KMS-11 (cell line): Measurements from ENCODE around the gene DPH3.

Experiments
- H2AFZ ChIP-seq: fragments of 200-600 bp; sonication (generic); 2 replicates; pipeline ENCODE4 v1.6.1; 2016; ENCODE audit warnings: antibody characterized with exemption, mixed run types, low read depth
- H3K27ac ChIP-seq: fragments of 200-600 bp; sonication (generic); 2 replicates; pipeline ENCODE4 v1.6.1; 2016; ENCODE audit warnings: mild to moderate bottlenecking, mixed run types
- H3K27me3 ChIP-seq: fragments of 200-600 bp; sonication (generic); 2 replicates; pipeline ENCODE4 v1.6.1; 2017; ENCODE audit warnings: mild to moderate bottlenecking, low read depth, mixed run types, moderate library complexity; ENCODE audit not compliant: insufficient read depth
- H3K36me3 ChIP-seq: fragments of 200-600 bp; sonication (generic); 2 replicates; pipeline ENCODE4 v1.6.1; 2017; ENCODE audit warnings: mild to moderate bottlenecking, mixed run types; ENCODE audit not compliant: insufficient read depth
- H3K4me1 ChIP-seq: fragments of 200-600 bp; sonication (generic); 2 replicates; pipeline ENCODE4 v1.6.1; 2016; ENCODE audit warnings: mild to moderate bottlenecking, low read depth, mixed run types; ENCODE audit not compliant: poor library complexity, severe bottlenecking
- H3K4me2 ChIP-seq: fragments of 200-600 bp; sonication (generic); 2 replicates; pipeline ENCODE4 v1.7.0; 2016; ENCODE audit warnings: mild to moderate bottlenecking, mixed run types
- H3K4me3 ChIP-seq: fragments of 200-600 bp; sonication (generic); IDR thresholded peaks from 2 replicates; pipeline ENCODE4 v1.6.1; 2017; ENCODE audit warnings: low read depth, low read length, mixed read lengths; ENCODE audit not compliant: insufficient read depth
- H3K79me2 ChIP-seq: fragments of 200-600 bp; sonication (generic); 2 replicates; pipeline ENCODE4 v1.6.1; 2016; ENCODE audit warnings: low read depth, mixed run types; ENCODE audit not compliant: insufficient read depth
- H3K9ac ChIP-seq: fragments of 200-600 bp; sonication (generic); 2 replicates; pipeline ENCODE4 v1.6.1; 2016; ENCODE audit warnings: mild to moderate bottlenecking, mixed run types
- H4K20me1 ChIP-seq: fragments of 200-600 bp; sonication (generic); 2 replicates; pipeline ENCODE4 v1.6.1; 2016; ENCODE audit warnings: mild to moderate bottlenecking, mixed run types; ENCODE audit not compliant: insufficient read depth
- CTCF ChIP-seq: fragments of 200-600 bp; sonication (generic); conservative IDR thresholded peaks from 2 replicates; pipeline ENCODE4 v1.6.1; 2017; ENCODE audit warnings: low read depth, mild to moderate bottlenecking, antibody characterized with exemption, low read length, moderate library complexity, mixed read lengths

DPH3 gene

DNA sequence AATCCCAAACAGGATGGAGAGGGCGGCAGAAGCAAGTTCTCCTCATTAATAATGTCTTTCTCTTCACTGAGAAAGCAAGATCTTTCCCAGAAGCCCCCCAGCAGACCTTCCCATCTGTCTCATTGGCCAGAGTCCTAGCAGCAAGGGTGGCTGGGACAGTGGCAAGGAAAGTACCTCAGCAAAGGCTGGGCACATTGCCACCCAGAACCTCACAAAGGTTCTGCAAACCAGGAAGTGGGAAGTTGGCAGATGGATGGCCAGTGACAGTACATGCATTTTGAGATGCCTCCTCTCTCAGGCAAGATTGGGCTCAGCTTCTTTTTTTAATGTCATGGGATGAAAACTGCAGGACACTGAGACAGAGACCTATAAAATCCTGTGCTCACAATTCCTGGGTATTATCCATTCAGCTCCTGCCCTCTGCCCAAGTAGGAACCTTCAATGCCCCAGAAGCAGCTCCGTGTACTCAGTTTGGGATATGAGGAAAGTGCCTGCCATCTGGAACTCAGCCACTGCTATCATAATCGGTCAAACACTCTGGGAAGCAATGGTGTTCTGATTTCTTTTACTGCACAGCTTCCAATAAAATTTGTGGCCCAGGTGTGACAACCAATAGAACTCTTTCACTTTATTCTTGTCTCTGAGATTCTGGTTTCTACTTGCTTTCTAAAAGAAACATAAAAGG, 25.5 kb downstream of the DPH3 start:
- Histone ChIP-seq H2AFZ (no peak overlapping the region), H3K27ac (no peak overlapping the region), H3K4me1 (no peaks in the 10 kb centered on the region), H3K4me3 (no peak overlapping the region), H4K20me1 (no peaks in the 10 kb centered on the region), H3K27me3 (no peaks in the 10 kb centered on the region), H3K9ac (no peak overlapping the region), H3K79me2 (no peaks in the 10 kb centered on the region), H3K4me2 (no peak overlapping the region), H3K36me3 (no peaks in the 10 kb centered on the region)
- no peak for TF ChIP-seq CTCF

GRCh38 chr3:16236856-16237393, 27.8 kb downstream of the DPH3 start:
- no peak overlapping the region for H2AFZ ChIP-seq
- no peaks in the 10 kb centered on the region for H3K4me1 ChIP-seq
- no peaks in the 10 kb centered on the region for H3K79me2 ChIP-seq
- no peaks in the 10 kb centered on the region for H3K36me3 ChIP-seq
- H4K20me1 ChIP-seq: no peaks in the 10 kb centered on the region
- H3K27me3 ChIP-seq: no peaks in the 10 kb centered on the region
- TF ChIP-seq CTCF: no peak
- H3K4me2 ChIP-seq: no peak overlapping the region
- H3K4me3 ChIP-seq: no peak overlapping the region
- no peak overlapping the region for H3K27ac ChIP-seq
- H3K9ac ChIP-seq: no peak overlapping the region

DNA sequence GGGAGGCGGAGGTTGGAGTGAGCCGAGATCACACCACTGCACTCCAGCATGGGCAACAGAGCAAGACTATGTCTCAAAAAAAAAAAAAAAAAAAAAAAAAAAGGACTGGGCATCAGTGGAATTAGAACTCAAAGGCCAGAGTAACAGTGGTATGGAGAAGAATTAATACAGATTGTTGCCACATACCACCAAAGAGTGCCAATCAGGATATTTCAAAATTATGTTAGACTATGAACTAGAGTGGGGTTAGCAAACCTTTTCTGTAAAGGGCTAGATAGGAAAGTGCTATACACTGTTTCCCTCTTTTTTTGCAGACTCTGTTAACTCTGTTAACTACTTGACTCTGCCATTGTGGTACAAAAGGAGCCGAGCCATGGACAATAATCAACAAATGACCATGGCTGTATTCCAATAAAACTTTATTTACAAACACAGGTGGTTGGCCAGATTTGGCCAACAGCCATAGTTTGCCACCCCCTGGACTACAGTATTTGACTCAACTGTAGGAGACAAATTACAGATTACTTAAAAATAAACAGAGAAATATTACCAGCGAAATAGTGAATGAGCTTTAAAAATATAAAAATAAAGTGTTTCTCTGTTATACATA, 28.6 kb downstream of the DPH3 start:
- Histone ChIP-seq H3K79me2 (no peaks in the 10 kb centered on the region), H3K27ac (no peak overlapping the region), H3K4me3 (no peak overlapping the region), H3K9ac (no peak overlapping the region), H3K4me1 (no peaks in the 10 kb centered on the region), H3K4me2 (no peak overlapping the region), H3K36me3 (no peaks in the 10 kb centered on the region), H4K20me1 (no peaks in the 10 kb centered on the region), H3K27me3 (no peaks in the 10 kb centered on the region), H2AFZ (no peak overlapping the region)
- no peak for TF ChIP-seq CTCF

GRCh38 chr3:16234281-16234680, 30.5 kb downstream of the DPH3 start:
- H4K20me1 ChIP-seq: no peaks in the 10 kb centered on the region
- H3K9ac ChIP-seq: no peak overlapping the region
- no peaks in the 10 kb centered on the region for H3K36me3 ChIP-seq
- no peak overlapping the region for H2AFZ ChIP-seq
- no peaks in the 10 kb centered on the region for H3K27me3 ChIP-seq
- no peak overlapping the region for H3K27ac ChIP-seq
- no peaks in the 10 kb centered on the region for H3K4me1 ChIP-seq
- H3K4me3 ChIP-seq: no peak overlapping the region
- H3K79me2 ChIP-seq: no peaks in the 10 kb centered on the region
- no peak overlapping the region for H3K4me2 ChIP-seq
- TF ChIP-seq CTCF: no peak
